Measurements from ENCODE around the gene METTL24.

METTL24 gene

GRCh38 chr6:110395221-110395620 lies 37.1 kb upstream of the METTL24 start:
- Histone ChIP-seq H3K27ac (replicated peaks) (no peak overlapping the region), H3K4me3 (replicated peaks; ENCODE audit: insufficient read depth, low read length) (no peak overlapping the region), H3K27me3 (ENCODE audit: insufficient read depth, poor library complexity, severe bottlenecking) (no peaks in the 10 kb centered on the region)
- DNase-seq (ENCODE audit: low read depth in 1 of 2, low spot score in 1 of 2), result no peak
- no peak for TF ChIP-seq GABPA (IDR thresholded peaks at IDR 0.05; ENCODE audit: low read depth)

GRCh38 chr6:110394409-110394808 lies 36.3 kb upstream of the METTL24 start:
- no peak overlapping the region for H3K27ac ChIP-seq (replicated peaks)
- no peak overlapping the region for H3K4me3 ChIP-seq (replicated peaks; ENCODE audit: insufficient read depth, low read length)
- H3K27me3 ChIP-seq (ENCODE audit: insufficient read depth, poor library complexity, severe bottlenecking), result no peaks in the 10 kb centered on the region
- no peak for DNase-seq (ENCODE audit: low read depth in 1 of 2, low spot score in 1 of 2)
- TF ChIP-seq CTCF (IDR thresholded peaks at IDR 0.05; ENCODE audit: insufficient read depth, low read length) (no peak), SPI1 (IDR thresholded peaks at IDR 0.05; ENCODE audit: borderline replicate concordance, low read depth) (no peak), REST (IDR thresholded peaks at IDR 0.05; ENCODE audit: insufficient replicate concordance, low read depth) (no peak)

GRCh38 chr6:110392727-110393126 lies 34.6 kb upstream of the METTL24 start:
- H3K27ac ChIP-seq (replicated peaks), result no peak overlapping the region
- TF ChIP-seq REST (IDR thresholded peaks at IDR 0.05; ENCODE audit: insufficient replicate concordance, low read depth) (no peak), POLR2AphosphoS5 (IDR thresholded peaks at IDR 0.05; ENCODE audit: low read depth) (no peak), GABPA (IDR thresholded peaks at IDR 0.05; ENCODE audit: low read depth) (no peak), SPI1 (IDR thresholded peaks at IDR 0.05; ENCODE audit: borderline replicate concordance, low read depth) (no peak), CTCF (IDR thresholded peaks at IDR 0.05; ENCODE audit: insufficient read depth, low read length) (no peak)

GRCh38 chr6:110390404-110390803 lies 32.3 kb upstream of the METTL24 start:
- DNase-seq (ENCODE audit: low read depth in 1 of 2, low spot score in 1 of 2), result no peak
- no peak overlapping the region for H3K27ac ChIP-seq (replicated peaks)
- no peaks in the 10 kb centered on the region for H3K27me3 ChIP-seq (ENCODE audit: insufficient read depth, poor library complexity, severe bottlenecking)
- no peak overlapping the region for H3K4me3 ChIP-seq (replicated peaks; ENCODE audit: insufficient read depth, low read length)
- TF ChIP-seq POLR2AphosphoS5 (IDR thresholded peaks at IDR 0.05; ENCODE audit: low read depth) (no peak), REST (IDR thresholded peaks at IDR 0.05; ENCODE audit: insufficient replicate concordance, low read depth) (no peak), GABPA (IDR thresholded peaks at IDR 0.05; ENCODE audit: low read depth) (no peak), CTCF (IDR thresholded peaks at IDR 0.05; ENCODE audit: insufficient read depth, low read length) (no peak), SPI1 (IDR thresholded peaks at IDR 0.05; ENCODE audit: borderline replicate concordance, low read depth) (no peak)

More at GRCh38 chr6:110392727-110393126, 34.6 kb upstream of the METTL24 start:
- DNase-seq (ENCODE audit: low read depth in 1 of 2, low spot score in 1 of 2), result no peak
- Histone ChIP-seq H3K27me3 (ENCODE audit: insufficient read depth, poor library complexity, severe bottlenecking) (no peaks in the 10 kb centered on the region), H3K4me3 (replicated peaks; ENCODE audit: insufficient read depth, low read length) (no peak overlapping the region)
